Psoas muscle (tissue), 8 donors: ENCODE measurements around the gene COL25A1. TPM values are rescaled to one million over a fixed set of nuclear protein-coding genes. Genes with fewer than 3 reads are reported as not detected.

Source experiments
- ATAC-seq, 4 donors: fragments of 200-7000 bp; cut with Tn5 transposase; one replicate each; pipeline ENCODE4 v1.9.1; 2020; ENCODE audit warnings: moderate library complexity in 3 of 4, mild to moderate bottlenecking in 2 of 4
- DNase-seq, 2 donors: peaks; one replicate each; pipeline ENCODE4 v3.0.0-alpha.2; 2020
- H3K27ac ChIP-seq: fragments of 200-600 bp; one replicate; pipeline ENCODE4 v1.8.0; 2022
- H3K27me3 ChIP-seq, 3 donors: fragments of 200-600 bp in 1 of 3; one replicate each; pipeline versions ENCODE4 v1.6.1 to v1.8.0; 2013 to 2022; ENCODE audit warnings: low read length in 2 of 3, mild to moderate bottlenecking in 2 of 3, moderate library complexity in 1 of 3; ENCODE audit not compliant: insufficient read depth in 3 of 3
- H3K36me3 ChIP-seq, 2 donors: fragments of 200-600 bp in 1 of 2; one replicate each; pipeline versions ENCODE4 v1.6.1 to v1.8.0; 2013 to 2022; ENCODE audit warnings: low read depth in 1 of 2, mild to moderate bottlenecking in 1 of 2, moderate library complexity in 1 of 2; ENCODE audit not compliant: insufficient read depth in 1 of 2
- H3K4me1 ChIP-seq: fragments of 200-600 bp; one replicate; pipeline ENCODE4 v1.8.0; 2022
- H3K4me3 ChIP-seq: fragments of 200-600 bp; one replicate; pipeline ENCODE4 v1.8.0; 2022; ENCODE audit warnings: mild to moderate bottlenecking
- H3K9me3 ChIP-seq: fragments of 200-600 bp; one replicate; pipeline ENCODE4 v1.8.0; 2022
- CTCF ChIP-seq: fragments of 200-600 bp; IDR thresholded peaks from one replicate; pipeline ENCODE4 v1.8.0; 2022; ENCODE audit warnings: antibody characterized with exemption
- WGBS, 3 donors: extraction: QIAGEN DNeasy Blood & Tissue Kit; methylation state at CpG; one replicate each; pipeline versions ENCODE4 v1.1.6 to v1.1.7; 2013; 5-methylcytosine and 5-hydroxymethylcytosine counted together
- intact Hi-C, 2 donors: fragments of 100-400 bp; cut with DNase I; formaldehyde crosslinking; loops; one replicate each; pipeline versions ENCODE4 v1.11.0 to v1.14.2; 2022
- polyA plus RNA-seq, 3 donors: library from polyadenylated mRNA; stranded (reverse); fragments of 200-250 nt; gene quantifications; one replicate each; pipeline ENCODE4 v1.2.3, GENCODE V29; 2013
- total RNA-seq, 4 donors: library from RNA; stranded (reverse); fragmentation: NEBNext Ultra II Directional in 2 of 4; extraction: Animal tissue kit (Norgen Biotek cat#: 25700) in 2 of 4; gene quantifications; one replicate each; pipeline versions ENCODE4 v1.2.1 to v1.2.4, GENCODE V29; 2021 to 2023
- donor health status: healthy with polysubstance abuse.
- donor health status: DM: no; HTN: no; CAD: no; lungs with moderate emphysema.
- donor health status: Bipolar disorder and iron deficiency.
- donor health status: healthy.
- donor health status: DM: yes; HTN: yes; CAD: no.
- donor health status: DM: no; HTN: no; CAD: no.
- donor health status: DM: no; HTN: no; CAD: no.
- donor health status: DM: yes; HTN: yes; CAD: no.

COL25A1 gene
- total and polyA plus RNA-seq, 7 donors: 0.14 to 1.5 (median 0.36) TPM

- Histone ChIP-seq H3K27ac (no peak overlapping the region), H3K27me3 (no peaks in the 10 kb centered on the region), H3K9me3 (no peaks in the 10 kb centered on the region), H3K36me3 (no peaks in the 10 kb centered on the region), H3K4me1 (peaks cover 9% of the 10 kb centered on the region), H3K4me3 (no peak overlapping the region)
- DNase-seq (peak; percentile 22 to 81), ATAC-seq (peak; percentile 69 to 99 (median 86))
- TF ChIP-seq CTCF: peak; percentile 29
- intact Hi-C loops: no loop called here
- 34 to 53% (median 36%) methylated on average over 5 of the region's 5 CpGs for WGBS, 3 donors
Observed at GRCh38 chr4:108774809-108775530, 527.5 kb downstream of the COL25A1 start.

GRCh38 chr4:108772402-108772801, 530.1 kb downstream of the COL25A1 start:
- Histone ChIP-seq H3K4me1 (peaks cover 9% of the 10 kb centered on the region), H3K27me3 (no peaks in the 10 kb centered on the region), H3K36me3 (no peaks in the 10 kb centered on the region), H3K9me3 (no peaks in the 10 kb centered on the region), H3K27ac (no peak overlapping the region), H3K4me3 (no peak overlapping the region)
- ATAC-seq: no peak
- whole genome bisulfite sequencing, 3 donors: 78 to 86% (median 84%) methylated on average over 7 of the region's 7 CpGs
- no peak for DNase-seq
- intact Hi-C loops: no loop called here
- TF ChIP-seq CTCF: no peak

- ATAC-seq: no peak
- no peaks in the 10 kb centered on the region for H3K9me3 ChIP-seq
- H3K4me3 ChIP-seq: no peak overlapping the region
- no peak for DNase-seq
- no peaks in the 10 kb centered on the region for H3K4me1 ChIP-seq
- no peak for TF ChIP-seq CTCF
- intact Hi-C loops: no loop called here
- no peaks in the 10 kb centered on the region for H3K27me3 ChIP-seq
- WGBS, 3 donors: 88 to 94% (median 90%) methylated on average over 3 of the region's 3 CpGs
- H3K36me3 ChIP-seq: no peaks in the 10 kb centered on the region
- H3K27ac ChIP-seq: no peak overlapping the region
Observed at GRCh38 chr4:108766058-108766457, 536.4 kb downstream of the COL25A1 start.

GRCh38 chr4:108763986-108764385, 538.5 kb downstream of the COL25A1 start:
- intact Hi-C loops: no loop called here
- no peak for TF ChIP-seq CTCF
- Histone ChIP-seq H3K9me3 (no peaks in the 10 kb centered on the region), H3K27me3 (peaks cover 0 to 4% (median 0%) of the 10 kb centered on the region in 3 donors), H3K27ac (no peak overlapping the region), H3K4me1 (no peaks in the 10 kb centered on the region), H3K36me3 (no peaks in the 10 kb centered on the region), H3K4me3 (no peak overlapping the region)
- 88 to 96% (median 95%) methylated on average over 4 of the region's 4 CpGs for WGBS, 3 donors
- no peak for DNase-seq
- no peak for ATAC-seq

- Histone ChIP-seq H3K36me3 (no peaks in the 10 kb centered on the region), H3K9me3 (no peaks in the 10 kb centered on the region), H3K27ac (no peak overlapping the region), H3K4me1 (no peaks in the 10 kb centered on the region), H3K27me3 (peaks cover 0 to 4% (median 0%) of the 10 kb centered on the region in 3 donors), H3K4me3 (peak overlapping the region; percentile 73)
- ATAC-seq: peak in 3 of 4 donors; percentile 8 to 35 (median 35)
- WGBS, 3 donors: 23 to 30% (median 27%) methylated on average over 11 of the region's 11 CpGs
- DNase-seq: no peak
- TF ChIP-seq CTCF: no peak
- intact Hi-C loops: no loop called here
Observed at GRCh38 chr4:108763226-108763593, 539.2 kb downstream of the COL25A1 start.
